ENCODE results near the gene MTHFR. TPM values are rescaled to one million over a fixed set of nuclear protein-coding genes. Genes with fewer than 3 reads are reported as not detected.

MTHFR gene
- total and polyA plus RNA-seq, 2 of the 8 experiments (the other 6 are each of a cell fraction or from before 2014, with no cell fraction given): 8.7 to 18.5 TPM

GRCh38 chr1:11792106-11792505 lies 13.7 kb downstream of the MTHFR start:
- no peaks in the 10 kb centered on the region; the same call in 1 of the 2 replicates for H3K79me1 ChIP-seq (ENCODE audit: low read depth, low read length)
- H3K4ac ChIP-seq (replicated peaks; ENCODE audit: insufficient read length, low read depth, low read length): no peak overlapping the region
- no peak overlapping the region for H4K91ac ChIP-seq (replicated peaks; ENCODE audit: insufficient read length, low read length)
- no peak overlapping the region for H4K5ac ChIP-seq (ENCODE audit: insufficient read length, low read depth, low read length)
- H3K18ac ChIP-seq (ENCODE audit: extremely low read depth, low read length): no peak overlapping the region
- no peaks in the 10 kb centered on the region for H3K79me2 ChIP-seq (ENCODE audit: control insufficient read depth in 1 of 2, insufficient read depth in 2 of 2, low read length in 2 of 2)
- no peak overlapping the region for H2AK5ac ChIP-seq (ENCODE audit: low read depth, low read length)
- TF ChIP-seq USF2 (IDR thresholded peaks at IDR 0.05; ENCODE audit: low read length) (no peak), EP300 (IDR thresholded peaks at IDR 0.05; ENCODE audit: borderline replicate concordance in 1 of 2, low read depth in 2 of 2, low read length in 2 of 2) (no peak), CHD1 (IDR thresholded peaks at IDR 0.05; ENCODE audit: low read depth, low read length) (no peak), TBP (IDR thresholded peaks at IDR 0.05; ENCODE audit: low read depth, low read length) (no peak), CREB1 (IDR thresholded peaks at IDR 0.05) (no peak), MAFK (IDR thresholded peaks at IDR 0.05; ENCODE audit: low read depth, low read length) (no peak), SUZ12 (IDR thresholded peaks at IDR 0.05; ENCODE audit: low read length) (no peak)
- TF ChIP-seq, protein P1, sequence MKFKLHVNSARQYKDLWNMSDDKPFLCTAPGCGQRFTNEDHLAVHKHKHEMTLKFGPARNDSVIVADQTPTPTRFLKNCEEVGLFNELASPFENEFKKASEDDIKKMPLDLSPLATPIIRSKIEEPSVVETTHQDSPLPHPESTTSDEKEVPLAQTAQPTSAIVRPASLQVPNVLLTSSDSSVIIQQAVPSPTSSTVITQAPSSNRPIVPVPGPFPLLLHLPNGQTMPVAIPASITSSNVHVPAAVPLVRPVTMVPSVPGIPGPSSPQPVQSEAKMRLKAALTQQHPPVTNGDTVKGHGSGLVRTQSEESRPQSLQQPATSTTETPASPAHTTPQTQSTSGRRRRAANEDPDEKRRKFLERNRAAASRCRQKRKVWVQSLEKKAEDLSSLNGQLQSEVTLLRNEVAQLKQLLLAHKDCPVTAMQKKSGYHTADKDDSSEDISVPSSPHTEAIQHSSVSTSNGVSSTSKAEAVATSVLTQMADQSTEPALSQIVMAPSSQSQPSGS (IDR thresholded peaks at IDR 0.05; ENCODE audit: low read length): no peak
- no peak overlapping the region for H3K14ac ChIP-seq (ENCODE audit: insufficient read length)
- H3K4me3 ChIP-seq (ENCODE audit: extremely low read depth in 1 of 4, insufficient read depth in 2 of 4, low read depth in 3 of 4, low read length in 4 of 4): no peak overlapping the region
- no peak overlapping the region for H2BK120ac ChIP-seq (replicated peaks; ENCODE audit: low read depth, low read length)
- POLR2A ChIA-PET (ENCODE audit: partially characterized antibody): interaction anchor here (1.7 to 2.0 kb wide), 2 partner anchors 39 to 101 kb away, joined by 4 to 6 read pairs; partner anchors contain the start of gene DRAXIN
- no peak overlapping the region for H2BK15ac ChIP-seq (ENCODE audit: low read length)
- H2BK12ac ChIP-seq (ENCODE audit: low read depth, low read length): no peak overlapping the region
- peaks cover 0 to 5% of the 10 kb centered on the region in 2 experiments for H4K20me1 ChIP-seq (replicated peaks in 1 of 2; ENCODE audit: control insufficient read depth in 1 of 2, insufficient read depth in 2 of 2, low read length in 2 of 2)
- H3K4me1 ChIP-seq (replicated peaks in 1 of 4; ENCODE audit: control insufficient read depth in 3 of 4, insufficient read depth in 4 of 4, low read length in 3 of 4): peaks cover 3 to 14% (median 13%) of the 10 kb centered on the region in 4 experiments
- H3K23me2 ChIP-seq (ENCODE audit: low read depth, low read length): no peaks in the 10 kb centered on the region
- H3K27ac ChIP-seq (ENCODE audit: low read depth, low read length): no peak overlapping the region
- no peak overlapping the region for H2BK5ac ChIP-seq (ENCODE audit: low read depth, low read length)
- no peak overlapping the region for H3K56ac ChIP-seq (replicated peaks; ENCODE audit: insufficient read length, low read depth, low read length)
- FAIRE-seq: no peak
- H3K9ac ChIP-seq (replicated peaks in 1 of 4; ENCODE audit: extremely low read depth in 1 of 4, low read depth in 3 of 4, low read length in 3 of 4): no peak overlapping the region
- no peak overlapping the region for H2BK20ac ChIP-seq (ENCODE audit: low read length)
- 91% methylated on average over 11 of the region's 11 CpGs; no CpG with 5 or more reads in 1 of the 2 experiments for WGBS, 2 experiments (ENCODE audit: extremely low coverage in 1 of 2, insufficient coverage in 1 of 2, insufficient read length in 1 of 2, insufficient replicate concordance in 2 of 2, low coverage in 1 of 2, low lambda C conversion rate in 2 of 2, missing lambda C conversion rate in 1 of 2)
- CTCF ChIA-PET (ENCODE audit: partially characterized antibody): interaction anchor here (0.6 to 1.1 kb wide), 3 partner anchors 11 to 175 kb away, joined by 3 read pairs; no protein-coding TSS in a partner anchor
- peaks cover 9 to 21% (median 11%) of the 10 kb centered on the region in 4 experiments; a peak in 5 of 8 replicates for H3K36me3 ChIP-seq (ENCODE audit: control insufficient read depth in 2 of 4, insufficient read depth in 4 of 4, low read length in 3 of 4)
- no peak for DNase-seq (ENCODE audit: low read depth in 1 of 2, low spot score in 2 of 2)
- H3K9me3 ChIP-seq (ENCODE audit: insufficient read depth in 2 of 2, low read depth in 1 of 2, low read length in 1 of 2): no peaks in the 10 kb centered on the region
- no peak overlapping the region for H4K8ac ChIP-seq (ENCODE audit: extremely low read depth, insufficient read depth, low read length)
- H3K23ac ChIP-seq (ENCODE audit: insufficient read length): no peak overlapping the region
- no peak overlapping the region for H2AFZ ChIP-seq (ENCODE audit: low read length)
- H3K27me3 ChIP-seq (replicated peaks in 1 of 4; ENCODE audit: control insufficient read depth in 3 of 4, extremely low read depth in 1 of 4, insufficient read depth in 3 of 4, low read length in 3 of 4): no peaks in the 10 kb centered on the region
- no peak overlapping the region for H3K4me2 ChIP-seq (ENCODE audit: insufficient read depth in 1 of 2, low read depth in 2 of 2, low read length in 2 of 2)

Measured in H1 (cell line).